GM21723 (cell line): ENCODE data around the gene ARHGAP9.

Experiments used
- ATAC-seq: cut with Tn5 transposase; IDR thresholded peaks from one replicate; pipeline ENCODE4 v1.9.1; 2021; ENCODE audit warnings: mild to moderate bottlenecking, moderate library complexity; ENCODE audit not compliant: unreplicated experiment

Gene ARHGAP9

DNA sequence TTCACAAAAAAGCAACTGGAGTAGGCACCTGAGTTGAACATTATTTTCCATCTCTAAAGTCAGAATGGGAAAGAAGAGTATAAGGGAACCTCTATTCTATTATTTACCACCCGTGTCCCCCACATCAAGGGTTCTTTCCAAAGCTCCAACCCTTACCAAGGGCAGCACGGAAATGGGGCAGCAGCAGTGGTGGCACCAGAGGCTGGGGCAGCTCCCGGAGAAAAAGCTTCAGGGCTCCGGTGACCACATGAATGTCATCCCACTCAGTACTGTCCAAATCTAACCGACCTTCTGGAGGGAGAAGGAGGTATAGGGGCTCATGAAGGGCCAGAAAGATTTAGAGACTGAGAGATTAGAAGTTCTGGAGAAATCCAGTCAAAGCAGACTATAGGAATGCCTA, 5.8 kb downstream of the ARHGAP9 start:
- no peak for ATAC-seq

DNA sequence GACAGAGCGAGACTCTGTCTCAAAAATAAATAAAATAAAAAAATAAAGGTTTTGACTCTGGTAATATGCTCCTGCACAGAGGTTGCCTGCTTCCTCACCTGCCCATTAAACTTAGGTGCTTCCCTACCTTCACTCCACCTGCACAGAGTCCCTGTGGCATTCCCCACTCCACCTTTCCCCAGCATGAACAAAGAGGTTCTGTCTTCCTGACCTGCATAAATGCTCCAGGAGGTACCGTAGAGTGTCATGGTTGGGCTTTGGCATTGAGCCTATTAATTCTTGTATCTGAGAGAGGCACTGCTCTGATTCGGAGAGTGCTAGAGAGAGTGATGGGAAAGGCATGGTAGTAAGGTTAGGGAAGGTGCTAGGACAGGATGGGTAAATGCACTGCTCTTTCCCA, 6.3 kb downstream of the ARHGAP9 start:
- no peak for ATAC-seq

DNA sequence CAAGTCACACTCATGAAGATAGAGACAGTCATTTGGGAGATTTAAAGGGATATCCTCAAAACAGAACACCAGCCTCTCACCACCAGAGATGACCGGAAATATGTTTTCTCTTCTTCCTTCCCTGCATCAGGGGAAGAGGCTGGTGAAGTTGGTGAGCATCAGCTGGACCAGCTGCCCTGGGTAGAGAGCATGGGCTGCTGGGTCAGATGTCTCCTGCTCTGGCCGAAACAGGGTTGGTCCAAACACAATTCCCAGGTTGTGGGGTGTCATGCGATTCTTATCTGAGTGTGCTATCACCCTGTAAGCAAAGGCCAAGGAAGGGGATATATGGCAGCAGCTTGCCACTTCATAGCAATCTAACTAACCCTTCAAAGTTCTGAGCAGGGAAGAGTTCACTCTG, 7.3 kb downstream of the ARHGAP9 start:
- ATAC-seq = no peak

DNA sequence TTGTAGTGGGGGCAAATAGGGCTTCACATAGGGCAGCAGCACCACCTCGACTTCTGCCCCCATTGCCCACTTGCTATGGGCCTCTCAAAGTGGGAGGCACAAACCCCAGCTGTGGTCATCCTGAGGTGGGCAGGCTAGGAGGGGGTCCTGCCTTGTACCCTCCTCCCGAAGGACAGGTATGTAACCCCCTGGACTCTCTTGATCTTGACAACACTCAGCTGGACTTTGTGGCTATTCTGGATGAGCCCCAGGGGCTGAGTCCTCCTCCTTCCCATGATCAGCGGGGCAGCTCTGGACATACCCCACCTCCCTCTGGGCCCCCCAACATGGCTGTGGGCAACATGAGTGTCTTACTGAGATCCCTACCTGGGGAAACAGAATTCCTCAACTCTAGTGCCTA, 8.0 kb downstream of the ARHGAP9 start:
- no peak for ATAC-seq

DNA sequence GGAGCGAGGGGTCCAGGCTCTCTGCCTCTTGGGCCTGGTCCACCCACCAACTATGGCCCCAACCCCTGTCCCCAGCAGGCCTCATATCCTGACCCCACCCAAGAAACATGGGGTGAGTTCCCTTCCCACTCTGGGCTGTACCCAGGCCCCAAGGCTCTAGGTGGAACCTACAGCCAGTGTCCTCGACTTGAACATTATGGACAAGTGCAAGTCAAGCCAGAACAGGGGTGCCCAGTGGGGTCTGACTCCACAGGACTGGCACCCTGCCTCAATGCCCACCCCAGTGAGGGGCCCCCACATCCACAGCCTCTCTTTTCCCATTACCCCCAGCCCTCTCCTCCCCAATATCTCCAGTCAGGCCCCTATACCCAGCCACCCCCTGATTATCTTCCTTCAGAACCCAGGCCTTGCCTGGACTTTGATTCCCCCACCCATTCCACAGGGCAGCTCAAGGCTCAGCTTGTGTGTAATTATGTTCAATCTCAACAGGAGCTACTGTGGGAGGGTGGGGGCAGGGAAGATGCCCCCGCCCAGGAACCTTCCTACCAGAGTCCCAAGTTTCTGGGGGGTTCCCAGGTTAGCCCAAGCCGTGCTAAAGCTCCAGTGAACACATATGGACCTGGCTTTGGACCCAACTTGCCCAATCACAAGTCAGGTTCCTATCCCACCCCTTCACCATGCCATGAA, 8.6 kb downstream of the ARHGAP9 start:
- ATAC-seq = no peak

DNA sequence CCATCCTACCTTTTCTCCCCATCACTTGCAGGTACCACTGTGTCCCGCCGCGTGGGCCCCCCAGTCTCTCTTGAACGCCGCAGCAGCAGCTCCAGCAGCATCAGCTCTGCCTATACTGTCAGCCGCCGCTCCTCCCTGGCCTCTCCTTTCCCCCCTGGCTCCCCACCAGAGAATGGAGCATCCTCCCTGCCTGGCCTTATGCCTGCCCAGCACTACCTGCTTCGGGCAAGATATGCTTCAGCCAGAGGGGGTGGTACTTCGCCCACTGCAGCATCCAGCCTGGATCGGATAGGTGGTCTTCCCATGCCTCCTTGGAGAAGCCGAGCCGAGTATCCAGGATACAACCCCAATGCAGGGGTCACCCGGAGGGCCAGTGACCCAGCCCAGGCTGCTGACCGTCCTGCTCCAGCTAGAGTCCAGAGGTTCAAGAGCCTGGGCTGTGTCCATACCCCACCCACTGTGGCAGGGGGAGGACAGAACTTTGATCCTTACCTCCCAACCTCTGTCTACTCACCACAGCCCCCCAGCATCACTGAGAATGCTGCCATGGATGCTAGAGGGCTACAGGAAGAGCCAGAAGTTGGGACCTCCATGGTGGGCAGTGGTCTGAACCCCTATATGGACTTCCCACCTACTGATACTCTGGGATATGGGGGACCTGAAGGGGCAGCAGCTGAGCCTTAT, 9.2 kb downstream of the ARHGAP9 start:
- ATAC-seq = no peak

DNA sequence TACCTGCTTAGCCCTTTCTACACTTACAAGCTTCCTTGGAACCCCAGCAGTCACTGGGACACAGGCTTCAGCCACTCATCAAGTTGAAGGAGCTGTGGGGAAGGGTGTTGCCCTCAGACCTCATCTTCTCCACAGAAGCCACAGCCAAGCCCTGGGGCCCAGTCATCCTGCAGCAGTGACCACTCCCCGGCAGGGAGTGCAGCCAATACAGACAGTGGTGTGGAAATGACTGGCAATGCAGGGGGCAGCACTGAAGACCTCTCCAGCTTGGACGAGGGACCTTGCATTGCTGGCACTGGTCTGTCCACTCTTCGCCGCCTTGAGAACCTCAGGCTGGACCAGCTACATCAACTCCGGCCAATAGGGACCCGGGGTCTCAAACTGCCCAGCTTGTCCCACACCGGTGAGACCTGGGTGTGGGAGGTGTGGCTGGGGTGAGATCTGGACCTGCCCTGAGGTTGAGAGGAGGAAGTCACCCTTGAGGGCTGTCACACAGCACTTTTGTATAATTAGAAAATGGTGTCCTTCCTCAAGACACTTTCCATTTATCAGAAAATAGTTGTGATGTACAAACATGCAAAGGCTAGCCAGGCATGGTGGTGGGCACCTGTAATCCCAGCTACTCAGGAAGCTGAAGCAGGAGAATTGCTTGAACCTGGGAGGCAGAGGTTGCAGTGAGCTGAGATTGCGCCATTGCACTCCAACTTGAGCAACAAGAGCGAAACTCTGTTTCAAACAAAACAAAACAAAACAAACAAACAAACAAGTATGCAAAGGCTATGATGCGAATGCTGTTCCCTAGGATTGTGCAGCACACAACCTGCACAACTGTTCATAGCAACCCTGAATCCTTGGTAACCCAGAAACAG, 10.1 kb downstream of the ARHGAP9 start:
- ATAC-seq = no peak

DNA sequence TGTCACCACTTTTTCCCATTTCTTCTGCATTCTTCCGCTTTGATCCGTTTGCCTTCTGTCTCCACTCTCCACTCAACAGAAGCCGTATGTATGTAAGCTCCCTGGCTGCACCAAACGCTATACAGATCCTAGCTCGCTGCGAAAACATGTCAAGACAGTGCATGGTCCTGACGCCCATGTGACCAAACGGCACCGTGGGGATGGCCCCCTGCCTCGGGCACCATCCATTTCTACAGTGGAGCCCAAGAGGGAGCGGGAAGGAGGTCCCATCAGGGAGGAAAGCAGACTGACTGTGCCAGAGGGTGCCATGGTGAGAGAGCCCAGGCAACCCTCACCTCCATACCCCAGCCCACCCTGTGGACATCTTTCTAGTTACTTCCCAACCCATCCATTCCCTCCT, 11.8 kb downstream of the ARHGAP9 start:
- no peak for ATAC-seq

DNA sequence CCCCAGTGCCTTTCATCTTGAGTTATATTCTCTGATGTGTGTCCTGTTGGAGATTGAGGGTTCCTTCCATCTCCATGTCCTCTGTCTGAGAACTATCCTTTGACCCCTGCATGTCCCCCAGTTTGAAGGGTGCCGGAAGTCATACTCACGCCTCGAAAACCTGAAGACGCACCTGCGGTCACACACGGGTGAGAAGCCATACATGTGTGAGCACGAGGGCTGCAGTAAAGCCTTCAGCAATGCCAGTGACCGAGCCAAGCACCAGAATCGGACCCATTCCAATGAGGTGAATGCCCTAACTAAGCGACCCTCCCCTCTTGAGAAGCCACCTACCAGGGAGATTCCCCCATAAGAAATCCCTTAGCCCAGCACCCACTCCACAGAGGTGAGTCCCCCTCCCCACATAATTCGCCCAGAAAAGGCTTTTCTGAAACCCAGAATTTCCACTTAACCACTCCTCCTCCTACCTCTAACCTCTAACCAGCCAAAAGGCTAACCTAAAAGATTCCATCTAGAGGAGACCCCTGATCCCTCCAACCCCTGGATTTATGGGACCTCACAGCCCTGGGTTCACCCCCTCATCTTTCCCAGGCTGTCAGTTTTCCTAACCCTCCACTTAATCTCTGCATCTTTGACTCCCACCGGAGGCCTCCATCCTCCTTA, 12.3 kb downstream of the ARHGAP9 start:
- no peak for ATAC-seq

DNA sequence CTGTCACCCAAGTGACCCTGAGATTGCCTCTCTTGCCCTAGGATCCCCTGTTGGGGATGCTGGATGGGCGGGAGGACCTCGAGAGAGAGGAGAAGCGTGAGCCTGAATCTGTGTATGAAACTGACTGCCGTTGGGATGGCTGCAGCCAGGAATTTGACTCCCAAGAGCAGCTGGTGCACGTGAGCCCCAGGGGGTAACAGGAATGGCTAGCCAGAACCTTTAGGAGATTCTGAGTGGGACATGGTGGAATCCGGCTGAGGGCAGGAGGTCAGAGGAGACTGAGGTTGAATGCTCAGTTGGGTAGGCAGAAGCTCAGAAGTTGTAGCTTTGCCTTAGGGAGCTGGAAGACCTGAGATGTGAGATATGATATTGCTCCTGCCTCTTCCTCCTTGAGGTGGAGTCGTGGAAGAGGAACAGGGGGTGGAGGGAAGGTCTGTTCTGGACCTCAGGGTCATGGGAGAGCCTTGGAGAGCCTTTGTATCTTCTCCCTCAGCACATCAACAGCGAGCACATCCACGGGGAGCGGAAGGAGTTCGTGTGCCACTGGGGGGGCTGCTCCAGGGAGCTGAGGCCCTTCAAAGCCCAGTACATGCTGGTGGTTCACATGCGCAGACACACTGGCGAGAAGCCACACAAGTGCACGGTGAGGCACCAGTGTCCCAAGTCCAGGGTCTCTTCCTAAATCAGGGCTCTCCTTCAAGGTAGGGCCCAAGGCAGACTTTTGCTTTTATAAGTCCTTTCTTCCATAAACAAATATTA, 13.7 kb downstream of the ARHGAP9 start:
- ATAC-seq = no peak

DNA sequence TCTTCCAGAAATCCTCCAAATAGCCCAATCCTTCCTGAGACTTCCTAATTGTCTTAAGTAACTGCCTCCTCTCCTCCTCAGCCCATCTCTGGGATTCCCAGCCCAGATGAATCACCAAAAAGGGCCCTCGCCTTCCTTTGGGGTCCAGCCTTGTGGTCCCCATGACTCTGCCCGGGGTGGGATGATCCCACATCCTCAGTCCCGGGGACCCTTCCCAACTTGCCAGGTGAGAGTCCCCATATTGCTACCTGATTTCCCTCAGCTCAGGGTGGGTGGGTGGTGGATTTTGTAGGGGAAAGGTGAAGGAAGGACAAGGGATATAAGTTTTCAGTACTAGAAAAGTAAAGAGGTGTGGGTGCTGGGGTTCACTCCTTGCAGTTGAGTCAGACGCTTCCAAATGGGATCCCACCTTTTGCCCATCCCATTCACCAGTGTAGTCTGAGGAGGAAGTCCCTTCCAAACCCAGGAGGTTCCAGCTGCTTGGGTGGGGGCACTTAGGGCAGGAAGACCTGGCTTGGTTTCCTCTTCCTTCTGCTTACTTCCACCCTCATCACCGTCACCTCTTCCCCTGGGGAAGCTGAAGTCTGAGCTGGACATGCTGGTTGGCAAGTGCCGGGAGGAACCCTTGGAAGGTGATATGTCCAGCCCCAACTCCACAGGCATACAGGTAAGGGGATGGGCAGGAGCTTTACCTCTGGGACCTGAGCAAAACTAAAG, 14.5 kb downstream of the ARHGAP9 start:
- ATAC-seq = no peak

DNA sequence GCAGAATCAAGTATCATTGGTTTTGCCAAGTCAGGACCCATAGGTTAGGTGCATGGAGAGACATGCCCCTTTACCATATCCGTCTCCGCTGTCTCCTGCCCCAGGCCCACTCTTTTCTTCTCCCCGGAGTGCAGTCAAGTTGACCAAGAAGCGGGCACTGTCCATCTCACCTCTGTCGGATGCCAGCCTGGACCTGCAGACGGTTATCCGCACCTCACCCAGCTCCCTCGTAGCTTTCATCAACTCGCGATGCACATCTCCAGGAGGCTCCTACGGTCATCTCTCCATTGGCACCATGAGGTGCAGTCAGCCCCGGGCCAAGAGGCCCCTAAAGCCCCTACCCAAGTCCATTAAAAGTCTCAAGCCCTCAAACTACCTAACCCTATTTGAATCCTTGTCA, 15.1 kb downstream of the ARHGAP9 start:
- no peak for ATAC-seq

DNA sequence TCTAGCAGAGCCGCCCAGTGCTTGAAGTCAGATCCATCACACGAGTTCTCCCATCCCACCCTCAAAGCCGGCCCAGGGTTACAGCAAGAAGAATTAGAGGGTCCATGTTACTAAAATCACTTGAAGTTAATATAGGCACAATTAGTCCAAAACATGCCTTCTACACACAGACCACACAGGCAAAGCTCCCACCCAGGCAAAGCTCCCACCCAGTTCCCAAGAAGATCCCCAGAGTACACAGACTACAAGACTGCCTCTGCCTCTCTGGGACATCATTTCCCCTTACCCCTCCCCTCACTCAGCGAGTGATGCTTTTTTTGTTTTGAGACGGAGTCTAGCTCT, 16.8 kb downstream of the ARHGAP9 start:
- no peak for ATAC-seq

DNA sequence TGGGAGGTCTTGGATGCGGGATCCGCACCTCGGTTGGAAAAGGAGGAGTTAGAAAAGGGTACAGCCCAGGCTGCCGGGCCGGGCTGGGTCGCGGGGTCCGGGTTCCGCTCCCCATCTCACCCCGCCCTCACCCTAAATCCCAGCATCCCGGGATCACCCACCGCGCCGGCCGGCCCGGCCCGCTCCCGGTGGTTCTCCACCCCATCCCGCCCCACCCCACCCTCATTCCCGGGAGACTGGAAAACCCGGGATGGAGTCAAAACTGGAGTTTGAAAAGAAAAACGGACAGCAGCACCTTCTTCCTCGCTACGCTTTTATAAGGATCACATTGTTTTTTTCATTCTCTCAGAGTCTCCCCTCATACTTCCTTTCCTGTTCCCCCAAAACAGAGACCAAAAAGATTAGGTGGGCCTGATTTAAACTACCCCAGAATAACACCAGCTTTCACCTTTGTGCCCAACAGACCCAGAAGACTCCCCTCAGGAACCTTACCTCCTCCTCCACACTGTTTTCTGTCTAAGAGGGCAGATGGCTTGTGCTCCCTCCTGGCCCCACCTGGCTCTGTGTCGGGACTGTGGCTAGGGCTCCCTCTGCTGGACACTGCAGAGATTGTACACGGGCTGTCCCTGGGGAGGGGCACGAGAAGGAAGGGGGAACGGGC, 17.3 kb downstream of the ARHGAP9 start:
- peak; percentile 71 for ATAC-seq

DNA sequence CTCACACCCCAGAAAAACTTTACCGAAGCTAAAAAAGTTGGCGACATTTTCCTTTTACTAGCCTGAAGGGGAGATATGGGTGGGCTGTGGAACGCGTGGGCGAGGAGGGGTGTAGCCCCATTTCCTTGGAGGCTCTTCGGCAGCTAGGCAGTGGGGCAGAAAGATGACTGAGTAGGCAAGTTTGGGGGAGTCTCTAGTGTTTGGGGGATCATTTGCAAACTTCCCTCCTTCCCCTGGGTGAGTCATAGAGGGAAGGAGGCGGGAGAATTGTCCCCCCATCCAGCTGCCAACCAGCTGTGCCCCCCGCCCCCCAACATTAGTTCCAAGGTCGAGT, 17.8 kb downstream of the ARHGAP9 start:
- no peak for ATAC-seq

DNA sequence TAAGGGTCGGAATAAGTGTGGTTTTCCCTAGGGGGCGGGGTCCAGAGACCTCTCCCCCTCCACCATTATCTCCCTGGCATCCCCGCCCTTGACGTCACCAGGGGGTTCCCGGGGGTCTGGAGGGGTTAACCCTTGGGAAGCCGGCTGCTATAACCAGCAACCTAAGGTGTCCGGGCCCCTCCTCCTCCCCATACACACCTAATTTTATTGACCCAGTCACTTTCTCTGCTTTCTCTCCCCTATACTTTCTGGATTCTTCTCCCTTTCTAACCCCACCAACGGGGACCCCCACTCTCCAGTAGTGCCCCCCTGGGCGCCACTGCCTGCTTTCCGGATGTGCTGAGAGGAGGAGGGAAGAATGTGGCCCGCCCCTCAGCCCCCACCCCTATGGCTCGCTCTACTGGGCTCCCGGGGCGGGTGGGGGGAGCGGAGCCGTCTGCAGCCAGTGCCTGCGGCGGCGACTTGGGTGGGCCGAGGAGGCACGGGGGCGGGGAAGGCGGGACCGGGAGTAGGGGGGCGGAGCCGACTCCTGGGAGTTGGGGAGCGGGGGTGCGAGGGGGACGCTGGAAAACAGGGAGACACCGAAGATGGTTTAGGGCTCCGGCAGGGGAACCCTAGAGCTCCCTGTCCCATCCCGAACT, 18.3 kb downstream of the ARHGAP9 start:
- ATAC-seq = no peak

DNA sequence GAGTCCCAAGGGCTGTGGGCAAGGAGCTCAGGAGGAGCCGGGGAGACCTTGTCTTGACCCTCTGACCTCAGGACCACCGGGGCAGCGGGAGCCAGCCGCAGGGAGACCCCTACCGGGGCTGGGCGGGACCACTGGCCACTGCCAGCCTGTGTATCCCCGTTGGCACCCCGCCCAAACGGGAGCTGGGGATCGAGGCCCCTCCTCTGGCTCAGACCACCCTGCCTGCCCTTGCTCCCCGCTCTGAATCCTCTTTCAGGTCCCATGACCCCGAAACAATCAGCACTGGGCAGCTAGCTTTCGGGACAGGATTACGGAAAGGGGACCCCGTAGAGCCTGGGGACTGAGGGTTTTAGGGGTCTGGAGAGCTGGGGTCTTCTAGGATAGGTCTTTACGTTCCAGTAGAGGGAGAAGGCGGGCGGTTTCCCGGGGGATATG, 18.8 kb downstream of the ARHGAP9 start:
- ATAC-seq = no peak

DNA sequence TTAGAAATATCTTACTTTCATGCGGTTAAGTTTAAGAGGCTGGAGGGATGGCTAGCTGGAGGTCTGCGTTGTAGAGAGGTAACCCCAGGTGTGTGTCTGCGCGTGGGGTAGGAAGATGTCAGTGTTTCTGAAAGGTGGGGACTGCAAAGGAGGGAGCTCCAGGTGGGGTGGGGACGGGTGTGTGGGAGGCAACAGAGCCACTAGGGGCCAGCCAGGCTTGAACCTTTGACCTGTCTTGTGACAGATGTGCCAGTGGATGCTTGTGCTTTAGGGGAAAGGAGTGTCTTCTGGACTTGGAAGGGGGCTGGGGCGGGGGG, 19.2 kb downstream of the ARHGAP9 start:
- ATAC-seq = no peak

DNA sequence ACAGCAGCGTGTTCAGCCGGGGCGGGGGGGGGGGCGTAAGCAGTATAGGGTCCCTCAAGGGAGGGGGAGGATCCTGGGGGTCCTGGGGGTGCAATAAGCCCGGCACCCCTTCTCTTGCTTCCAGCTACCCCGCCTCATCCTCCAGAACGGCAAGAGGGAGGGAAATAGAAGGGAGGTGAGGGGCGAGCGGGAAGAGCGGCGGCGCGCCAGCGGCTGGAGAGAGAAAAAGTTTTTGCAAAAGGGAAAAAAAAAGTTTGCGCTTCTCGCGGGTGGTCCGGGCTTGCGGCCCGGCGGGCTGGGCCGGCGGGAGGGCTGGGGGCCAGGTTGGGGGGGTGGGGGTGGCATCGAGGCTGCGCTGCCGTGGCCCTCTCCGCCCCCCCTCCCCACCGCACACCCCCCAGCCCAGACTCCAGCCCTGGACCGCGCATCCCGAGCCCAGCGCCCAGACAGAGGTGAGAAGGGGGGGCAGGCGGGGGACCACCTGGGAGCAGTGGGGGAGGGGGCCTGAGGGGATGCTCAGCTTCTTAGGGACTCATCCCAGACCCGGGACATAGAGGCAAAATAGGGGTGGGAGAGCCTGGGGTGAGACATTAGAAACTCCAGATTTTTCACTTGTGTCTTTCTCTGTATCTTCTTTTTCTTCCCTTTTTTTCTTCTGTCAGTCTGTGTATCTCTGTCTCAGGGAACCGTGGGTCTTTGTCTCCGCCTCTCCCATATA, 19.8 kb downstream of the ARHGAP9 start, which contains the start of gene GLI1:
TSS of gene GLI1 (plus strand) at position 36 of the 718 bp plus-strand sequence. CDS start 3,907 bp downstream, outside the sequence.
- no peak for ATAC-seq
